HG02938 (cell line): ENCODE results near the gene GATA1.

Source experiments
- ATAC-seq: cut with Tn5 transposase; IDR thresholded peaks from one replicate; pipeline ENCODE4 v1.9.1; 2021; ENCODE audit warnings: mild to moderate bottlenecking, moderate library complexity; ENCODE audit not compliant: unreplicated experiment

Gene GATA1

GRCh38 chrX:48784726-48785125 lies 1.7 kb upstream of the GATA1 start:
- no peak for ATAC-seq

GRCh38 chrX:48785186-48785539 lies 1.2 kb upstream of the GATA1 start:
- no peak for ATAC-seq

- ATAC-seq = no peak
Measured at GRCh38 chrX:48785540-48786214, 713 bp upstream of the GATA1 start.

- ATAC-seq = no peak
Measured at GRCh38 chrX:48786825-48787504, 575 bp downstream of the GATA1 start.

GRCh38 chrX:48787505-48788443 lies 1.4 kb downstream of the GATA1 start:
- no peak for ATAC-seq

- ATAC-seq = no peak
Measured at GRCh38 chrX:48789366-48790220, 3.2 kb downstream of the GATA1 start.

GRCh38 chrX:48790477-48790876 lies 4.1 kb downstream of the GATA1 start:
- no peak for ATAC-seq

GRCh38 chrX:48791063-48791820 lies 4.9 kb downstream of the GATA1 start:
- ATAC-seq = no peak

- no peak for ATAC-seq
Measured at GRCh38 chrX:48792219-48792618, 5.8 kb downstream of the GATA1 start.

- no peak for ATAC-seq
Measured at GRCh38 chrX:48793935-48794334, 7.5 kb downstream of the GATA1 start.

- no peak for ATAC-seq
Measured at GRCh38 chrX:48794340-48794910, 8.0 kb downstream of the GATA1 start.

- no peak for ATAC-seq
Measured at GRCh38 chrX:48794911-48795515, 8.6 kb downstream of the GATA1 start.

GRCh38 chrX:48798318-48798717 lies 11.9 kb downstream of the GATA1 start:
- no peak for ATAC-seq

- no peak for ATAC-seq
Measured at GRCh38 chrX:48800574-48801279, 14.3 kb downstream of the GATA1 start.

GRCh38 chrX:48801280-48802088 lies 15.1 kb downstream of the GATA1 start, which contains the start of gene HDAC6:
TSS of gene HDAC6 (plus strand) at chrX:48802067. CDS start at chrX:48802693, 626 bp downstream.
- ATAC-seq = peak; percentile 87

- ATAC-seq = peak; percentile 39
Measured at GRCh38 chrX:48802089-48802904, 15.9 kb downstream of the GATA1 start.

GRCh38 chrX:48802905-48803200 lies 16.5 kb downstream of the GATA1 start:
- no peak for ATAC-seq
